A204.1 (cell line): ENCODE data around the gene CEBPB.

Experiments used
- FAIRE-seq: peaks from 2 replicates; lab custom pipeline; 2012; peaks lifted over from hg19 to GRCh38; lab: Jason Lieb, UNC

The CEBPB gene

GRCh38 chr20:50214226-50215024 is 23.8 kb downstream of the CEBPB start:
- FAIRE-seq = no peak

- no peak for FAIRE-seq
Measured at GRCh38 chr20:50215101-50215690, 24.6 kb downstream of the CEBPB start.

GRCh38 chr20:50215926-50216325 is 25.3 kb downstream of the CEBPB start:
- no peak for FAIRE-seq

- FAIRE-seq = no peak
Measured at GRCh38 chr20:50216543-50217206, 26.0 kb downstream of the CEBPB start.

GRCh38 chr20:50217207-50217949 is 26.7 kb downstream of the CEBPB start:
- FAIRE-seq = no peak

GRCh38 chr20:50218987-50219435 is 28.4 kb downstream of the CEBPB start:
- FAIRE-seq = no peak

- no peak for FAIRE-seq
Measured at GRCh38 chr20:50219600-50219999, 29.0 kb downstream of the CEBPB start.

GRCh38 chr20:50220093-50220893 is 29.7 kb downstream of the CEBPB start:
- FAIRE-seq = no peak

- no peak for FAIRE-seq
Measured at GRCh38 chr20:50220894-50221365, 30.3 kb downstream of the CEBPB start.

- no peak for FAIRE-seq
Measured at GRCh38 chr20:50221501-50222308, 31.1 kb downstream of the CEBPB start.

- no peak for FAIRE-seq
Measured at GRCh38 chr20:50222309-50223038, 31.8 kb downstream of the CEBPB start.

- FAIRE-seq = no peak
Measured at GRCh38 chr20:50223039-50224005, 32.7 kb downstream of the CEBPB start.

GRCh38 chr20:50224052-50224451 is 33.4 kb downstream of the CEBPB start:
- FAIRE-seq = no peak

GRCh38 chr20:50224531-50225255 is 34.1 kb downstream of the CEBPB start:
- FAIRE-seq = no peak

- no peak for FAIRE-seq
Measured at GRCh38 chr20:50226093-50226974, 35.7 kb downstream of the CEBPB start.

GRCh38 chr20:50227506-50227905 is 36.9 kb downstream of the CEBPB start:
- no peak for FAIRE-seq

- FAIRE-seq = no peak
Measured at GRCh38 chr20:50229156-50229607, 38.6 kb downstream of the CEBPB start.
